HG03469 (cell line): ENCODE measurements around the gene OR14K1.
"Not testable (repeated sequence)": the region's sequence is repeated elsewhere in the genome, so short reads cannot be mapped to it uniquely, and the experiment has no call there.

Experiments used
- ATAC-seq: cut with Tn5 transposase; IDR thresholded peaks from one replicate; pipeline ENCODE4 v1.9.1; 2021; ENCODE audit warnings: mild to moderate bottlenecking, moderate library complexity, moderate number of reproducible peaks; ENCODE audit not compliant: unreplicated experiment

OR14K1 gene, protein sequence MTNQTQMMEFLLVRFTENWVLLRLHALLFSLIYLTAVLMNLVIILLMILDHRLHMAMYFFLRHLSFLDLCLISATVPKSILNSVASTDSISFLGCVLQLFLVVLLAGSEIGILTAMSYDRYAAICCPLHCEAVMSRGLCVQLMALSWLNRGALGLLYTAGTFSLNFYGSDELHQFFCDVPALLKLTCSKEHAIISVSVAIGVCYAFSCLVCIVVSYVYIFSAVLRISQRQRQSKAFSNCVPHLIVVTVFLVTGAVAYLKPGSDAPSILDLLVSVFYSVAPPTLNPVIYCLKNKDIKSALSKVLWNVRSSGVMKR

DNA sequence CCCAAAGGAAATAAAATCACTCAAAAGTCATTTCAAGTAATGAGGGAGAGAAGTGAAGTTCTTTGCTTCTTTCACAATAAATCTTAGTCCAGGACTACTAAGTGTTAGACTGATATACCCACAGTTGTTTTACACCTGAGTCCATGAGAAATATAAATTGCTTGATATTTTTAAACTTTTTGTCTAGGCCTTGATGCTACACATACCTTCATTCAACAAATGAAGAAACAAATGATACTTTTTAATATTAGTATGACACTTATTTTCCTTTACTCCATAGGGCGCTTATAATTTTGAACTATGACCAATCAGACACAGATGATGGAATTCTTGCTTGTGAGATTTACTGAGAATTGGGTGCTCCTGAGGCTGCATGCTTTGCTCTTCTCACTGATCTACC lies at the start of gene OR14K1:
Gene OR14K1, plus strand, starts transcription at position 301 of the 400 bp plus-strand sequence. Its CDS starts 0 bp downstream, at position 301.
- no peak for ATAC-seq

DNA sequence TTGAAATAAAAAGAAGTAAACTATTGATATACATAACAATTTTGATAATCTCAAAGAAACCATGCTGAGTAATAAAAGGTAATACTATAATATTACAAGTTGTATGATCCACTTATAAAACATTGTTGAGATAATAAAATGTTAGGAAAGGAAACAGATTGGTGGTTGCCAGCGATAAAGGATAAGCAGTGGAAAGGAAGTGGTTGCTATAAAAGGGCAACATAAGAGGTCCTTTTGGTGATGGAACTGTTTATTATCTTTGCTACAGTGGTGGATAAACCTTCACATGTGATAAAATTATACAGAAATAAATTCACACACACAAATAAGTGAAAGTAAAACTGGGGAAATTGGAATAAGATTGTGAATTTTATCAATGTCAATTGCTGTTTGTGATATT lies 37.1 kb upstream of the OR14K1 start:
- ATAC-seq, result no peak

DNA sequence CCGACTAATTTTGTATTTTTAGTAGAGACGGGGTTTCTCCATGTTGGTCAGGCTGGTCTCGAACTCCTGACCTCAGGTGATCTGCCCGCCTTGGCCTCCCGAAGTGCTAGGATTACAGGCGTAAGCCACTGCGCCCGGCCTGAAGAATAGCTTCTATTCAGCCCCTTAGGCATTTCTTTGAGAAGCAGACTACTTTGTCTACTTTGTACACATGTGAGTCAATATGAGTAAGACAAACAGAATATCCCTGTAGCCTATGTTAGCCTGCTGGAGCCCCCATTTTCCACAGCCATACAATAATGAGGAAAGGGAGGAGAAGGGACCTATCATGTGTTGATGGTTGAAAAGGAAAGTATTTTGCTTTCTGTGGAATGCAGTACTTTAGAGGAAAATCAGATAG lies 27.7 kb upstream of the OR14K1 start:
- ATAC-seq, result not testable (repeated sequence)

DNA sequence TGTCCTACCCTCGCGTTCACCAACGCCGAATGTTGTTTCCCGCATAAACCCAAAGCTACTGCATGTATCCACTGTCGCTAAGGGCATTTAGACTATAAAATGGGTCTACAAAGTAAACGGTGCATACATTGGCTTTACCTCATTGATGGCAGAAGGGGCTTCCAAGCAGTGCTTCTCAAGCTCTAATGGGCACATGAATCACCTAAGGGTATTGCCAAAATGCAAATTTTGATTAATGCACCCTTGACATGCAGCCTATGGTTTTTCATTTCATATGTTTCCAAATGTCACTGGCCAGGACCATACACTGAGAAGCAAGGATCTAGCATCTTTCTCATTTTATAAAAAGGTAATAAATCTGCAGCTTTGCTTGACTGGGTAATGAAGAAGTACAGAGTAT lies 24.7 kb upstream of the OR14K1 start:
- ATAC-seq, result no peak

DNA sequence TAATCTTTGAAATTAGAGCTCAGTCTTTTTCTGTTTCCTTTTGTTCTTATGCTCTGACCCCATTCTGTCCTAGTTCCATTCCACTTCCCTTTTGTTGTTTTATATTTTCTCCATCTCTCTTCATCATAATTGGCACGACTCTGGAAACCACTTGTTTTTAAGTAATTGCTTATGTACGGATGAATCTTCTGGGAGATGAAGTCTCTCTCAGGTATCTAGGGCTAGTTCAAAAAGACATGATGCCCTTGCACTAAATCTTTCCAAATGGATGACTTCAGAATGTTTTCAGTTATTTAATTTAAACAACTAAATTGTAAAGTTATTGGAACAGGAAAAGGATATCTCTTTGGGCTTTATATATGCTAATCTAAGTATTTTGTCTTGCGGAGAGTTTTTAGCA lies 21.9 kb upstream of the OR14K1 start, which contains the start of gene OR6F1:
Gene OR6F1, minus strand, starts transcription at position 101 of the 400 bp plus-strand sequence. CDS start 3,891 bp downstream, outside the sequence.
- no peak for ATAC-seq

DNA sequence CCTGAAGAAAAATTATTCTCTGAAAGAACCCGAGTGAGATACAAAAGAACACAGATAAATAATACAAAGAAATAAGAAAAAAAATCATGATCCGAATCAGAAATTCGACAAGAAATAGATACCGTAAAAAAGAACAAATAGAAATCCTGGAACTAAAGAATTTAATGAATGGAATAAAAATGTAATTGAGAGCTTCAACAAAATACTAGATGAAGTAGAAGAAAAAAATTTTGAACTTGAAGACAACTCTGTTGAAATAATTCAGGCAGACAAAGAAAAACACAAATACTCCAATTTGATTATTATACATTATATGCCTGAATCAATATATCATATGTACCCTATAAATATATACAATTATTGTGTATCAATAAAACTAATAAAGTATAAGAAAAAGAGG lies 17.2 kb upstream of the OR14K1 start:
- no peak for ATAC-seq

DNA sequence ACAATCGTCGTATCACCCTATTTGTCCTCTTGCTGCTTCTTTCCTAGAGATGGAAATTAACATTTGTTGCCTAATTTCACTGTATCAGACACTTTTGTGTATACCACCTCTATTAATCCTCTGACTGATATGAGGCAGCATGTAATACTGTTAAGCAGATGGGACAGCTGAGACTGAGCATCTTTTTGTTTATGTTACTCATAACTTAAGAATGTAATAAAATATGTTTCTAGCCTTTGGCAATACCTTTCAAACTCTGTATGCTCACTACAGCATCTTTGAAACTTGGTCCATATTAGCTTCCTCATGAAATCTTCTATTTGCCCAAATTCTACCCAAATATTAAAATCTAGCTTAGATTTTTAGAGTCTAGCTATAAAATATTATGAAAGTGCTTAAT lies 2.3 kb downstream of the OR14K1 start:
- ATAC-seq, result no peak

DNA sequence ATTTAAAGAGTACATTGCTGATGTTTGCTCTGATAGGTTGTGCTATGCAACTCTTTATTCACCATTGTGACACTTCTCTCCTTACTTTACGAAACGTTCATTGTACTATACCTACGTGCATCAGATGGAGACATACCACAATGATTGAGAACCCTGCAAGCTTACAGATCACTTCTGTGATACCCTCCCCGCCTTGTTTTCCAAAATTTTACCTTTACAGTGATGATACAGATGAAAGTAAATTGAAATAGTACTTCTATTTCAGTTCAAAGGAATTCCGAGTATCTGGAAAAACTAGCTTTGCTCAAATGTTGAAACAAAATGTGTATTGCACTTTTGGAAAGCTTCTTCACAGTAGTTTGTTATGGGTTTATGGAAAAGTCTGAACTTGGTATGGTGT lies 3.3 kb downstream of the OR14K1 start:
- ATAC-seq, result no peak

DNA sequence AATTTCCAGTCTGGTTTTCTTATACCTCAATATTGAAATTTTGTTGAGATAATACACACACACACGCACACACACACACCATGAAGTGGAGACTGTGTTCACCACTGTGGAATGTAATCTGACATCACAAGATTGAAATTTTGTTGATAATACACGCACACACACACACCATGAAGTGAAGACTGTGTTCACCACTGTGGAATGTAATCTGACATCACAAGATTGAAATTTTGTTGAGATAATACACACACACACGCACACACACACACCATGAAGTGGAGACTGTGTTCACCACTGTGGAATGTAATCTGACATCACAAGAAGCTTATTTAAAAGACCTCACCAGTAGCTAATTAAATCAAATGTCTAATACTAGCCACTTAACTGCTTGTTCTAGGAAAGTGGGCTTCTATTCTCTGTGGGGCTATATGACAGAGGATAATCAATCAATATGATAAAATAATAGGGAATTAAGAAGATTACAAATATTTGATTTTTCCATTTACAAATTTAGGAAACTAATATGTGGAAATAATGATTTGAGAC lies 3.9 kb downstream of the OR14K1 start:
- not testable (repeated sequence) for ATAC-seq

DNA sequence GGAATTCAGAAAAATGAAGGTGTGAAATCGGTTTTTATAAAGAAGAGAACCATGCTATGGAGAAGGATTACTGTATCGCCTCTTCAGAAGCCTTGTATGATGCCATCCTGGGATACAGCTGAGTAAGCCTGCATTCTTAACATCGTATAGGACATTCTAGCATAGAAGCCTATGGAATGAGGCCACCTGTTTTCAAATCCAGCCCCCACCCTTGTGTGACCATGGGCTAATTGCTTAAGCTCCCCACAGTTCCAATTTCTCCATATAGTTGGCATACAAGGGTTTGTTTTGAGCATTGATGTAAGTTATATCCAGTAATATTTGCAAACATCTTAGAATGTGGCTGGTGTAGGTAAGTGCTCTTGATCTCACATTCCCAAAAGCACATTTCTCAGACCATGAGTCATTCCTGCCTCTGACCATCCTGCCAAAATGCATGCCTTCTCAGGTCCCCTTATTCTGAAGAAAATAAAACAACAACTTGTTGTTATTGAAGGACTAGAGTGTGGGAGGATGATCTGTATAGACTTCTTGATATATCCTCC lies 8.0 kb downstream of the OR14K1 start:
- no peak for ATAC-seq

DNA sequence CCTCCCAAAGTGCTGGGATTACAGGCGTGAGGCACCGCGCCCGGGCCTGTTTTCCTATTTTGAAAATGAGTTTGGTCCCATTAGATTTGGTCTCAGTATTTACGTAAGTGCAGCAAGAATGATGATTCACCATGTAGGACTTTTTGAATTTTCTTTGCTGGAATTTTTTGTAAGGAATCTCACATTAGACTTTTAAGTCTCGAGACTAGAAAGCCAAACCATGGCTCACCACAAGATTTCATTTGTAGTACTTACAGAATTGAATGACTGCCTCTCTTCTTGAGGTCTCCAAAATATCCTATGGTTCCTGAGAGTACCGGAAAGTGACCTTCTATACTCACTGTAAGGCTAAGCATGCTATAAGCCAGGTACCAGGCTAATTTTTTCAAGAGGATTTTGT lies 9.2 kb downstream of the OR14K1 start:
- no peak for ATAC-seq

DNA sequence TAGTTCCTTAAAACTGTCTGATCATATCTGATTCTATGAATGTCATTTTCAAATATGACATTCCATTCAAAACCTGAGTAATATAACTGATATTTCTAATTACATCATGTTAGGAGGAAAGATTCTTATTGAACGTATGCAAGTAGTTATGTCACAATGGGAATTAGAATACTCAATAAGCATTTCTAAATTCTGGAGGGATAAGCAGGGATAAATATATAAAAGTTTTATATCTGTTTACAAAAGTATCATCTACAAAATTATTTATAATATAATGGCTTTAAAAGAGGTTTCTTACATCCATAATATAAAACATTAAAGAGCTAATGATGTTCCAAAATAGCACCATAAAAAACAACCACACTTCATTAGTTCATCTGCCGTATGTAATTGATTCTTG lies 9.6 kb downstream of the OR14K1 start, which contains the start of gene OR14A2:
Gene OR14A2, minus strand, starts transcription at position 101 of the 400 bp plus-strand sequence.
- no peak for ATAC-seq

DNA sequence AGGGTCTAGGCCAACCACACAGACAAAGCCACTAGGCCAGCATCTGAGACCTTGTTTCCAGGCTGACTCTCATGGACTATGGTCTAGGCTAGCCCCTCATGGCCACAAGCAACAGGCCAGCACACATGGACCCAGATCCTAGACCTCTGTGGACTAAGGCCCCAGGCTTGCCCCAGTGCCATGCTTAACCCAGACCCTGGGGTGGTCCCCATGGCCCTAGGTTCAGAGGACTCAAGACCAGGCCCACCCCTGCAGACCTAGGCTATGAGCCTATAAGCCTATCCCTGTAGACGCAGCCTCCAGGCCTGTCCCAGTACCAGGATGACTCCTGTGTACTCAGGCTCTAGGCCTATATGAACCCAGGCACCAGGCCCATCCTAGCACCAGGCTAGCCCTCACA lies 11.5 kb downstream of the OR14K1 start:
- no peak for ATAC-seq

DNA sequence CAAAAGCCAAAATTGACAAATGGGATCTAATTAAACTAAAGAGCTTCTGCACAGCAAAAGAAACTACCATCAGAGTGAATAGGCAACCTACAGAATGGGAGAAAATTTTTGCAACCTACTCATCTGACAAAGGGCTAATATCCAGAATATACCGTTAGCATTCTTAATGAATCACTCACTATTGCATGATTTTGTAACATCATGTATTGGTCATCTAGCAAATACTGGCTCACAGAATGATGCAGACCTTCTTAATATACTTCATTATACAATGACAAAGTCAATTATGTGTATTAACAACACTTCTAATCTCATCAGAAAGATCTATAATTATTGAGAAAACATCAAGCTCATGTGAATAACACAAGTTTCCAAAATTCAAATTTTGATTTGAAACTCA lies 15.9 kb downstream of the OR14K1 start:
- ATAC-seq, result not testable (repeated sequence)

DNA sequence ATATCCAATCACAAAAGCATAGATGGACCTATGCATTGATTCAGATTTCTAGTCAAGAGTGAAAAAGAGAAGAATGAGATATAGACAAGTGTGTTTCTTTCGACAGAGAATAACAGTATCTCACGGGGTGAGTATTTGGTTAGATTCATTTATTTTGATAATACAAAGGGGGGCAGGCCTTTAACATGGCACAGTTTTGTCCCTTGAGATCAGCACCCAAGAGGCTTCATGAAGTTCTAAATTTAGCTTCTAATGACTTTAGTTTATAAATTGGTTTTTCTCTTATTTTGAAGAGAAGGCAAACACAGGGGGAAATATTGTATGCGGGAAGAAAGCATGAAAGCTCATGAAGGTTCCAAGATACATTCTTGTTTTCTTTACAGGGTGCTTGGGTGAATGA lies 22.0 kb downstream of the OR14K1 start, which contains the start of gene OR1C1:
Gene OR1C1, minus strand, starts transcription at position 101 of the 400 bp plus-strand sequence. CDS start 2,150 bp downstream, outside the sequence.
- no peak for ATAC-seq

DNA sequence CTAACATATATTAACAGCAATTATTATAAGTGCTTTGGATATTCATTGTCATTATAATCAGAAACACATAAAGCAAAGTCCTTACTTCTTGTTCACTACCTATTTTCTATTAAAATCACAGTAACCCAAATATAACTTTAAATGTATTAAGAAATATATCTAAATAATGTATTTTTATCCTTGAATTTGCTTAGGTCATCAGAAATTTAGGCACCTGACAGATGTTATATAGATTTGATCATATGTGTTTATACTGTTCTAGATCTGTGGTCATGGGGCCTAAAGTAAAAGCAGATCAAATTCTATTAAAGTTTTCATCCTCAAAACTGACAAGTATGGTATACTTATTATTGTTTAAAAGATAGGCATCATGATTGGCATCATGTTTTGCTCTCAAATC lies 31.2 kb downstream of the OR14K1 start:
- no peak for ATAC-seq
